Caco-2 (cell line): ENCODE measurements around the gene UBE2H. TPM values are rescaled to one million over a fixed set of nuclear protein-coding genes. Genes with fewer than 3 reads are reported as not detected.
A peak's percentile ranks its signal among the peaks of the same experiment; 100 is the strongest.

Experiments used
- BruUV-seq: library from RNA; stranded (reverse); fragments of 400-500 nt; replicated peaks from 2 replicates; lab custom pipeline; 2021; lab: Mats Ljungman, UMichigan
- CTCF ChIA-PET: fragments of 300-600 bp; sonication (Branson Sonifier 250); formaldehyde crosslinking; loops from one replicate; lab custom pipeline; 2022; ENCODE audit warnings: antibody characterized with exemption; lab: Charles Lee
- POLR2A ChIA-PET: fragments of 300-600 bp; sonication (Branson Sonifier 250); formaldehyde crosslinking; loops from one replicate; lab custom pipeline; 2022; ENCODE audit warnings: antibody characterized with exemption; lab: Charles Lee
- DNase-seq, 2 experiments: peaks; one replicate each; pipeline versions ENCODE4 v3.0.0 to v3.0.0-alpha.2; 2020 to 2022
- H3K27me3 ChIP-seq: replicated peaks from 2 replicates; pipeline ENCODE4 v1.6.0; 2011; ENCODE audit warnings: low read length; ENCODE audit not compliant: control insufficient read depth, insufficient read depth
- H3K36me3 ChIP-seq: 2 replicates; pipeline ENCODE4 v1.5.1; 2011; ENCODE audit warnings: low read length; ENCODE audit not compliant: control insufficient read depth, insufficient read depth
- H3K4me1 ChIP-seq: fragments of 250-450 bp; sonication (Bioruptor Pico); 2 replicates; pipeline ENCODE4 v1.5.1; 2020; ENCODE audit warnings: mild to moderate bottlenecking
- H3K4me3 ChIP-seq: 2 replicates; pipeline ENCODE4 v1.5.1; 2011; ENCODE audit warnings: low read depth, mild to moderate bottlenecking, control low read depth, low read length
- H3K9me3 ChIP-seq: fragments of 250-450 bp; sonication (Bioruptor Pico); 2 replicates; pipeline ENCODE4 v1.5.1; 2020; ENCODE audit warnings: mild to moderate bottlenecking, moderate library complexity
- H3K27ac Mint-ChIP-seq: one replicate; pipeline ENCODE4 v1.8.0; 2022; ENCODE audit warnings: mixed read lengths; ENCODE audit not compliant: unreplicated experiment
- H3K27me3 Mint-ChIP-seq: one replicate; pipeline ENCODE4 v1.8.0; 2022; ENCODE audit warnings: mixed read lengths; ENCODE audit not compliant: insufficient read depth, unreplicated experiment
- H3K36me3 Mint-ChIP-seq: one replicate; pipeline ENCODE4 v1.8.0; 2022; ENCODE audit warnings: mild to moderate bottlenecking, mixed read lengths; ENCODE audit not compliant: insufficient read depth, unreplicated experiment
- H3K4me1 Mint-ChIP-seq: one replicate; pipeline ENCODE4 v1.8.0; 2022; ENCODE audit warnings: low read depth, mixed read lengths; ENCODE audit not compliant: unreplicated experiment
- H3K4me3 Mint-ChIP-seq: one replicate; pipeline ENCODE4 v1.8.0; 2022; ENCODE audit warnings: mild to moderate bottlenecking, moderate library complexity, mixed read lengths; ENCODE audit not compliant: unreplicated experiment
- H3K9me3 Mint-ChIP-seq: one replicate; pipeline ENCODE4 v1.8.0; 2022; ENCODE audit warnings: mixed read lengths; ENCODE audit not compliant: unreplicated experiment
- CTCF ChIP-seq, 2 experiments: fragments of 200-600 bp in 1 of 2; IDR thresholded peaks; 1 replicate in 1 of 2; 2 replicates in 1 of 2; pipeline versions ENCODE4 v1.5.1 to v1.8.0; 2011 to 2022; ENCODE audit warnings: antibody characterized with exemption in 1 of 2, control low read depth in 1 of 2, inconsistent platforms in 1 of 2, low read depth in 1 of 2, low read length in 1 of 2, mild to moderate bottlenecking in 1 of 2, moderate library complexity in 1 of 2; ENCODE audit not compliant: insufficient read depth in 1 of 2, severe bottlenecking in 1 of 2, unreplicated experiment in 1 of 2
- intact Hi-C: fragments of 100-400 bp; cut with micrococcal nuclease; formaldehyde crosslinking; loops from one replicate; pipeline ENCODE4 v1.10.0; 2022; ENCODE audit not compliant: unreplicated experiment
- total RNA-seq: library from RNA; stranded (reverse); gene quantifications from 2 replicates; pipeline ENCODE4 v1.2.3, GENCODE V29; 2022

UBE2H gene
- total RNA-seq, 1 experiment from 2014 or later, result 35.7 TPM

- intact Hi-C loops, result no loop called here
- Histone ChIP-seq H3K9me3 (no peaks in the 10 kb centered on the region), H3K4me3 (peak overlapping the region; percentile 80), H3K36me3 (no peaks in the 10 kb centered on the region), H3K27me3 (no peaks in the 10 kb centered on the region), H3K4me1 (peaks cover 27% of the 10 kb centered on the region)
- Mint-ChIP-seq H3K27me3 (no peaks in the 10 kb centered on the region), H3K4me3 (no peak overlapping the region), H3K9me3 (no peaks in the 10 kb centered on the region), H3K4me1 (peaks cover 2% of the 10 kb centered on the region), H3K36me3 (peaks cover 14% of the 10 kb centered on the region), H3K27ac (no peak overlapping the region)
- TF ChIP-seq CTCF (IDR thresholded peaks at IDR 0.05; ENCODE audit: insufficient read depth in 1 of 2, low read depth in 1 of 2, low read length in 1 of 2, severe bottlenecking in 1 of 2, unreplicated experiment in 1 of 2), result no peak
- ChIA-PET CTCF (no interaction called here), POLR2A (no interaction called here)
- DNase-seq, result no peak
- BruUV-seq, result no TSS peak
Measured at GRCh38 chr7:129950191-129950932, 2.4 kb downstream of the UBE2H start.

- intact Hi-C loops, result no loop called here
- DNase-seq, result no peak
Measured at GRCh38 chr7:129949292-129950133, 3.2 kb downstream of the UBE2H start.

More at GRCh38 chr7:129949292-129950133, 3.2 kb downstream of the UBE2H start:
- Mint-ChIP-seq H3K27me3 (no peaks in the 10 kb centered on the region), H3K27ac (no peak overlapping the region), H3K4me1 (no peaks in the 10 kb centered on the region), H3K9me3 (no peaks in the 10 kb centered on the region), H3K4me3 (no peak overlapping the region), H3K36me3 (peaks cover 14% of the 10 kb centered on the region)
- H3K4me3 ChIP-seq, result peak overlapping the region; percentile 80
- no peaks in the 10 kb centered on the region for H3K9me3 ChIP-seq
- H3K4me1 ChIP-seq, result peaks cover 27% of the 10 kb centered on the region
- ChIA-PET POLR2A (interaction anchor here (0.5 to 1.6 kb wide), 3 partner anchors 10 to 125 kb away, joined by 4 to 20 read pairs (median 6); no protein-coding TSS in a partner anchor), CTCF (interaction anchor here (0.8 to 1.7 kb wide), 5 partner anchors 9 to 582 kb away, joined by 3 to 10 read pairs (median 4); partner anchors contain the start of gene KLHDC10)
- no peak for TF ChIP-seq CTCF (IDR thresholded peaks at IDR 0.05; ENCODE audit: insufficient read depth in 1 of 2, low read depth in 1 of 2, low read length in 1 of 2, severe bottlenecking in 1 of 2, unreplicated experiment in 1 of 2)
- TSS peak; percentile 92 for BruUV-seq
- no peaks in the 10 kb centered on the region for H3K27me3 ChIP-seq
- H3K36me3 ChIP-seq, result no peaks in the 10 kb centered on the region
